HG03095 (cell line): Measurements from ENCODE around the gene DOCK4.

ENCODE experiments used
- ATAC-seq: cut with Tn5 transposase; IDR thresholded peaks from one replicate; pipeline ENCODE4 v1.9.1; 2021; ENCODE audit warnings: moderate library complexity; ENCODE audit not compliant: unreplicated experiment

Gene DOCK4

DNA sequence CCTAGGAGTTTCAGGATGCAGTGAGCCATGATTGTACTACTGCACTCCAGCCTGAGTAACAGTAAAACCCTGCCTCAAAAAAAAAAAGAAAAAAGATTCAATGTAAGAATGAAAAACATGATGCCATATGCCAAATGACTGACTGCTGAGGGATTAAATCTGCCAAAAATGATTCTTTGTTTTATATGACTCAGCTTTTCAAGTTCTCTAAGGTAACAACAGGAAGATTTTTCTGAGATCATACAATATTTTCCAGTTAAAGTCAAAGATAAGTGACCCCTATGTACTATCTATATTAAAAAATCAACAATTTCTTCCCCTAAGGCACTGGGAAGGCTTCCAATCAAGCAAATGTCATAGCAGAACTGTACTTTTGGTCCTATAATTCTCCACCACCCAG is 372.7 kb downstream of the DOCK4 start:
- ATAC-seq, result no peak

DNA sequence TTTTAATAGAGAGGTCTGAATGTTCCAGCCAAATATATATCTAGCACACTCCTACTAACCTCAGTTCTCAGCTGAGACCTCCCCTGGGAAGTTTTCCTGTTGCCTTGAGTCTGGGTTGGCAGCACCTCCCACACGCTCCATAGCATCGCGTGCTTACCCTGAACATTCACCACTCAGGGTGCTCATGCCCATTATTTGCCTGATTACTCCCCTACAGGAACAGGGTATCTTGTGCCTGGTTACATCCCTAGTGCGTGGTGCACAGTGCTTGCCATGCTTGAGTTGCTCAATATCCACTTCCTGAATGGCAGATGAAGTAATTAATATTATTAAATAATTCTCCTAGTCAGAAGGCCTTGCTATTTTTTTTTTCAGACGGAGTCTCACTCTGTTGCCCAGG is 374.0 kb downstream of the DOCK4 start:
- no peak for ATAC-seq

DNA sequence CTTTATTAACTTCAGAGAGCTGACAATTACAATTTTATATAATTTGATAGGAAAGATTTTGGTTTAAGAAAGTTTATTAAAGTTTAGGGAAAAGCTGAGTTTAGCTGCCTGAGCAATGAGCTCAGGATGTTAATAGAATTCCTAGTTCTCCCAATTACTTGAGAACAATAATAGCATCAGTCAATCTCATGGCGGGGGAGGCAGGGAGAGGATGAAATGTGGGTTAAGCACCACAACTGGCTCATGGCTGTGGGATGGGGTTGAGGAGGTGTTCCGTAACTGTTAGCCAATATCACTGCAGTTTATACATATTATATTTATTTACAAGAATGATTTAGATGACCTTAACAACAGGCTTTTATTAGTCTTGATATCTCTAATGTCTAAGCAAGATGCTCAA is 377.0 kb downstream of the DOCK4 start:
- no peak for ATAC-seq

DNA sequence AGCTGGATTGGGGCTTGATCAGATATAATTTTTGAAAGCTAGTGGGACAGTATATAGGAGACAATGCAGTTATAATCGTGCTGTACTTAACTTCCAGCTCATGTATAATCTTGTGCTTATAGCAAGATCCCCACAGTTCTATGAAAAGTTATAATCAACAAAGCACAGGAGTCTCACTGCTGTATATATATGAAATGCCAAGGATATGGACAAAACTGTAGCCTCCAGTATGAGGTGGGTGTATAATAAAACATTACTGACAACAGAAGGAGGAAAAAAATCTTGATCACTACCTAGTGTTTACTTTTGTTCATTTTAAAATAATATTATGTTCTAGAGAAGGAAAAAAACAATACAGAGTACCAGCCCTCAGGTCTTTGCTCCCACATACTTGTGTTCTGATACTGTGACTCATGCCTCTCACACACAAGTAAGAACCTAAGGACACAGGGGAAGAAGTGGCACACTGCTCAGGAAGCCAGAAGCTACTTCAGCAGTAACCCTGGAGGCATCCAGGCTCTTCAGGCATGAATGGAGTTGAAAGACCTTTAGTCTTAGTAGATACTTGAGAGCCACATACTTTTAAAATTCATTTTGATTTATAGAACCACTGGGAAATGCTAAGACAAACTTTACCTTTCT is 378.2 kb downstream of the DOCK4 start:
- no peak for ATAC-seq

DNA sequence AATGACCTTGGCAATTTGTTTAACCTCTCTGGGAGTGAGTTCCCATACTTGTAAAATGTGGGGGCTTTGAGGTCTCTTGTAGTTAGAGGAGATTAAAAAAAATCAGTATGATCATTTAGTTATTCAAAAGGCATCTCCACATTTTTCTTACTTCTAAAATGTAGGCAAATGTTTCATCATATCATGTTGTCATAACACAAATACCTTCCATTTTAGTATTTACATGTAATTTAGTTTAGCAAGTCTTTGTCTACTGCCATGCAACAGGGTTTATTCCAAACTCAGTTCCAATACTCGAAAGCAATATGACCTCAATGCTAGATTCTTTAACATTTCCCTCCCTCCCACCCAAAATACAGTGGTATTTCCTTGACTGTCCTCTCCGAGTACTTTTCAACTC is 381.2 kb downstream of the DOCK4 start:
- no peak for ATAC-seq

DNA sequence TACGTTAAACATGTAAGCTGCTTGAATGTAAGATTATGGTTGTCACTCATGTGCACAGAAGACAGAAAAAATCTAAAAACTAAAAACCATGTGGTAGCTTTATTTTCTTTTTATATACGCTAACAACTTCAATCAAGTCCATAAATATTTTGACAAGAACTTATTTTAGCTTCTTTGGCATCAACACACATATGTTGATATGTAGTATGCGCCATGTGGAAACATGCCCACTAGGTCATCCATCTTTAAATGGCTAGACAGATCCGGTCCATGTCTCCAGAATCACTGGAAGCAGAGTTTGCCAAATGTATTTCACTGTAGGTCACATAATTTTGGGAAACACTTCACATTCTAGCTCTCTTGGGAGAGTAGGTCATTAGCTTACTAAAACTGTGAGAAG is 382.4 kb downstream of the DOCK4 start:
- no peak for ATAC-seq

DNA sequence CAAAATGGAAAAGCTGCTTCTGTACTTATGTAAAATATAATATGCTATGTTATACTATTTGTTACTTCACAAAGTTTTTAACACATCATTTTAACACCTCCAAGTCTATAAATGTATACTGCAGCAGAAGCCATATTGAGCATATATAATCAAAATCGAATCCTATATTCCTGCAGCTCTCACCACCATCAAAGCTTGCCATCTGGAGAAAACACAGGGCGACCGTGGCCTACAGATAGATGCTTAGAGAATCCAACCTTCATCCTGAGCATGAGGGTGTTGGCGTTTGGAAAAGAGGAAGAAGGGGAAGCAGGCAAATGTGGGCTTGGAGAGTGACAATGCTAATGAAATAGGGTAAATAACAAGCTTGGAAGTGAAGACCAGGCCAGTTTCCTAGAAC is 385.2 kb downstream of the DOCK4 start:
- no peak for ATAC-seq

DNA sequence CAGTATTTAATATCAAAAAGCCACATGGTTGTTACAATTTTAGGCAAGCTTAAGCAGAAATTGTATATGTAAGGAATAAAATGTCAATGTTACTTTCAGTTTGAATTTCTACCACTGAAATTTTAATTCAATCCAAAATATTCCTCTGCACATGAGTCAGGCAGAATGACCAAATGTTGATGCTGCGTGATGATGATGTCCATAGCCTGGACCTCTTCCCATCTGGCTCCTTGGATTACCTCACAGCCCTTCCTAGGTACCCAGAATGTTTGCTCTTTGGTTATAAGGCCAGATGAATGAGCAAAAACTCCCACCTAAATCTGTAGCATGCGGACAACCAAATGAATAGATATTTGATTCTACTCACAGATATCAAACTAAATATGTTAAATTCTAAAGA is 385.6 kb downstream of the DOCK4 start:
- ATAC-seq, result no peak

DNA sequence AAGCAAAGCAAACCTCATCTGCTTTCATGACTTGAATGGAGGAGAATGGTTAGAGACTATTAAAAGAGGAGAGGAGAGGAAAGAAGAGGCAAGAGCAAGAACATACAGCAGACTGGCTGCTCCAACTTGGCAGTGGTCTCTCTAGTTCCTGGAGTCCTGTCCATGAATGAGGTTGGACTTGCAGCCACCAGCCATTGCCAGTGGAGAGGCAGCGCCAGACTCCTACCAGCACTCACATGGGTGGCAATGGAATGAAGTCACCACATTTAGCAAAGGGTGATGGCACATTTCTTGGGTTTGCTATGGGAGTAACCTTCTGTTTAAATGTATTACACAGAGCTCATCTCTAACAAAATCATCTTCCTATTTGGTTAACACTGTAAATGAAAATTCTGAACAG is 386.1 kb downstream of the DOCK4 start:
- ATAC-seq, result no peak

DNA sequence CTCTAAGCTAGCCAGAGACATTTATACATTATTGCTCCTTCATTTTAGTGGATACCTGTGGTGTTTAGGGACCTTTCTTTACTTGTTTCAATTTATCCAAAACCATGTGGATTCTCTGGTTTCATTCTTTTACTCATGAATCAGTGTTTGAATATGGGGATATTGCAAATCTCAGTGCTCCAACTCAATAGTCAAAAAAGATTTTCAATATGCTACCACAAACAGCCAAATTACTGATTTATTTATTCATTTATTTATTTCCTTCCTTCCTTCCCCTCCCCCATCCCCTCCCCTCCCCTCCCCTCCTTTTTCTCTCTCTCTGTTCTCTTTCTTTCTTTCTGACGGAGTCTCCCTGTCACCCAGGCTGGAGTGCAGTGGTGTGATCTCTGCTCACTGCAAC is 390.8 kb downstream of the DOCK4 start:
- no peak for ATAC-seq

DNA sequence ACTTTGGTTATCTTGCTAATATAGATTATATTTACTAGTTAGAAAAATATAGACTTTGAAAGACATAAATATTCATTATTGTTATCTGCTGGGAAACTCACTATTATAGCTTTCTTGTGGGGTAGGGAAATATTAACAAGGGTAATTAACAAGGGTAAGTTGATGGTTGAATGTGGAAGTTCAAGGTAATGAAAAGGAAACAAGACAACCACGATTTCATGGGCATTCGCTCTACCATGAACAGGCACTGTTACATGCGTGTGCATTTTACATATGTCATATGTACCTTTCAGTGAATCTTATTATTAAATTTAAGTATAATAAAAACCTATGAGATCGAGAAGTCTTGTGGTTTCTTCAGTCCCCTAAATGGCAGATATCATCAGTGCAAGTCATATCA is 392.9 kb downstream of the DOCK4 start:
- no peak for ATAC-seq

DNA sequence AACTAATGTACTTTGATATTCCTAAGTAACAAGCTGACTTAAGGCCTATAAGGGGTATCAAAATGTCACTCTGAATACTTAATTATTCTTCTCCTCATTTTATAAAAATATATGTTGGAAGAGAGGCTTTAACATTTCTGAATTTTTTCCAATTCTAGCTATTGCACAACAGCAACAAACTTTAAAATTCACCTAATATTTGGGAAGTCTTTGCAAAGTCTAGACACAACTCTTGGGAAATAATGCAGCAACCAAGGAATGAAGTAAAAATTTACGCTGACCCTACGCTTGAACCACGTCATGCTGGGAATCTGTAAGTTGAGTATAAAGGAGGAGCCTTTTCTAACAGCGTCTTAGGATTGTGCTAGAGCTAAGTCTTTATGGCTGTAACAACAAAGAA is 400.0 kb downstream of the DOCK4 start:
- no peak for ATAC-seq

DNA sequence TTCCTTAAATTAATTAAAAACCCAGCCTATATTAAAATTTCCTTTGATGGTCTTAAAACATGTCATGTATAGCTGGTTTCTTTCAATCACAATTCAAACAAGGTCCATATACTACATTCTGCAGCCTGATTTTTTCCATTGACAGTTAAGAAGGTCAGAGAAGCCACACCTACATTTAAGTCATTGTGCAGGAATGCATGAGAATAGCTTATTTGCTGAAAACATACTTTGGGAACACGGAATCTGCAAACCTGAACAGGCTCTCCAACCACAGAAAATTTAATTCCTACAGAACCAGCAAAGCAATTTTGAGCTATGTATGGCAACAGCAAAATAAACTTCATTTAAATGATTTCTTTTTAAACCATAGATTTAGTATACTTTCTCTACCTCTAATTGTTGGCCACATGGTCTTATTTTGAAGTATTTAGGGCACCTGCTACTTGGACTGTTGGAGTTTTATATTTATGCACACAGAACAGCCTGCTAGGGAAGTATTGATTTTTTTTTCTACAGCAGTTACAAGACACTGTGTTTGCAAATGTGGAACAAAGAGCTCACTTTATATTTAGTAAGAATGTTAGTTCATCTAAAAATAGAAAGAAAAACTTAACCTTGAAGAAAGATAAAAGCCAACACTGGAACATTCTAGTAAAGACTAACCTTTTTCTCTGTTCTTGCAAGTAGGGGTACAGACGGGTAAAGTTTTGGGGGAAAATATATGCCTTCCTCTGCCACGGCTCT is 403.0 kb downstream of the DOCK4 start:
- no peak for ATAC-seq

DNA sequence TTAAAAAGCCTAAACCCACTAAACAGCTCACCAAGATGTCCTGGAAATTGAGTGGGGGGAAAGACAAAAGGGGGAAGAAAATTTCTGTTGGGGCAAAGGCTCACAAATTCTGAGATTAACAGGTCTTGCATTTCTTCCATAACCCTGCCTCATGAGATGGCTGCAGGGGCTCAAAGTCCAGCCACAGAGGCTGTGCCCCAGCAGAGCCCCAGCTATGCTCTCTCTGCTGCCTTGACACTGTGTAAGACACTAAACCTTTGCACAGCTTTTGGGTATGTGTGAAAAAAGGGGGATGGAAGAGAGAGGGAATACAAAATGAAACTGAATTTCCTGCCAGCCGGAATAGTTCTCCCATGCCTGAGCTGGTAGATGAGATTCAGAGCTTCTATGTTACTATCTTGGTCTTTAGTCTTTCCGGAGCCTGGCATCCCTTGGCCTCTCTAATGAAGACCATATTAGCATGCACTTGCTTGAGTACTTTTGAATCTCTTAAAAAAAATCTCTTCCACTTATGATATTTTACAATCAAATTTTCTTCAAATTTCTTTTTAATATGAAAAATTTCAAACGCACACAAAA is 403.9 kb downstream of the DOCK4 start:
- ATAC-seq, result no peak

DNA sequence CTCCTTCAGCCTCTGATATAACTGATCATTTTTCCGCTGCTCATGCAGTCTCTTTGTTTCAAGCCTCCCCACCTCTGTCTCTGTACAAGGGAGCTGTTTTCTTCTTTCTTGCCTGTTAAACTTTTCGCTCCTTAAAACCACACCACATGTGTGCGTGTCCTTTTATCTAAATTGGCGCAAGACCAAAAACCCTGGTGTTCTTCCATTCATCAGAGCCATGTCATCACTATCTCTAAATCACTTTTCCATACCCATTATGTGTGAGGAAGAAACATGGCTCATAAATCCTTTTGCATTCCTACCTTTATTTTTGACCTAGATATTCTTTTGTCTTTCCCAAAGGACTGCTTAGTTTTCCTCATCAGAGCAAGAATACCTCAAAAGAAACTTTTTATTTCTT is 404.9 kb downstream of the DOCK4 start:
- no peak for ATAC-seq

DNA sequence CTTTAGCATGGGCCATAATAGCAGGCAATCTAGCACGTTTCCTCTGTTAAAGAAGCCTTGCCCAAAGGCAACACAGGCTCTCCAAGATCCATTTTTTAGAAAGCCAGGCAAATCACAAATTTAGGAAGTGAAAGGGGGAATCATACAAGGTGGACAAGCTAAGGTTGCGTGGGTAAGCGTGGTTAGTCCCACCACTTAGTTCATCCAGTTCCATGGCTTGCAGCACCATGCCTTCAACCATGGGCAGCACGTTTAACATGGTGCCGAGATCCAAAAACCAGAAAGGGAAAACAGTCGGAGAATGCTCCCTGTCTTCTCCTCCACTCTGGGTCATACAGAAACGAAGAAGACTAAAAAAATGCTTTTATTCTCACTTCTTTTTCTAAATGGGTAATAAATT is 409.5 kb downstream of the DOCK4 start:
- ATAC-seq, result no peak

DNA sequence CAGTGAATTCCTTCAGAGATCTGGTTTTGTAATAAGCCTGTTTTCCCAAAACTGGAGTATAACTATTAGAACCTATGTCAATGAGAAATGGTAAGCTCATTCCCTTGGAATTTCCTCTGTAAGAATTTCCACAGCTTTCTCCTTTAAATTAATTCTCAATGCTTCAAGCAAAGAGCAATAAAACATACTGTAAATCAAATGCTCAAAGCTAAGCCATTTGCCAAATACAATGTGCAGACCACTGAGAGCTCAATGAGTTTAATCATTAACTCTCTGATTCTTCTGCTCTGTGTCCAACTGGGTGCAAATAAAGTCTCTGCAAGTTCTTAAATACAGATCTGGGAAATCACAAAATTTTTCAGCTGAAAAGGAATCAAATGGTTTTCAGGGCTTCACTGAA is 416.3 kb downstream of the DOCK4 start:
- ATAC-seq, result no peak

DNA sequence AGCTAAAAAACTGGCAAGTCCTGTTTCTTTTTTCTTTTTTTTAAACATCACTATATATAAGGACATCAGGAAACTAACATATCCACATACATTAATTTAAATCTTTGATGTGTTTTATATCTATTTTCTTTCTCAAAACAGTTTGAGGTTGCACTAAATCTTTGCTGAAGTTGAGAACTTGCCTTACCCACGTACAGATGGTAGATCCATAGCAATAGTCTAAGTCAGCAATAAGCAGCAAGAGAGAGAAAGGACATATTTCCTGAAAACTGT is 417.2 kb downstream of the DOCK4 start:
- no peak for ATAC-seq

DNA sequence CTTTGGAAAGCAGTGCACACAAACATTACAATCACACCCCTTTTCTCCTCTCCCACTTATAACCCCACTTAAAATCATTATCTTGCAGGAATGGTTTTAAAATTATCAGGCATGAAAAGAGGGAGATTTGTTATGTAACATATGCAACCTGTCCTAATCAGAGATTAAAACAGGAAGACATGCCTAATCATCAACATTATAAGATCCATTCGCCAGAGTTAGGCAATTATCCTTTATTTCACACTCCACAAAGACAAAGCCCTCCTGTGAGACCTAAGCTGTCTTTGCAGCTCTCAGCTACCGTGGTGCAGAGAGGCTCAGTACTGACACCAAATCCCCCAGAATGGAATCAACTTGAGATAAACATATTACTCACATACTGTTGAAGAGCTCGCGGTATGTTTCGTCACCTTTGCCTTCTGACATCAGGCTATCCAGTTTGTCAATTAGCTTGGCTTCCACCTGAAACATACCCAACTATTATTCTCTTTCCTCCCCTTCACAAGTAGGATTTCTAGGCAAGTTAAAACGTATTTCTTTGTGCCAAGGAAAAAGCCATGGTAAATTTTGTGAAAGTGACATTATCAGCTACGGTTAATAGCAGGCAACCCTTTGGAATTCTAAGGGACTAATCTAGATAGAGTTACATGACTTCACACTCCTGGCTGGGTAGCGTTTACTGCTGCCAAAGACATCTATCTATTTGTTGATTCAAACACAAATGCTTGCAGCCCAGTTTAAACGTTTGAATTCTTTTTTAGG is 417.7 kb downstream of the DOCK4 start:
- ATAC-seq, result no peak

DNA sequence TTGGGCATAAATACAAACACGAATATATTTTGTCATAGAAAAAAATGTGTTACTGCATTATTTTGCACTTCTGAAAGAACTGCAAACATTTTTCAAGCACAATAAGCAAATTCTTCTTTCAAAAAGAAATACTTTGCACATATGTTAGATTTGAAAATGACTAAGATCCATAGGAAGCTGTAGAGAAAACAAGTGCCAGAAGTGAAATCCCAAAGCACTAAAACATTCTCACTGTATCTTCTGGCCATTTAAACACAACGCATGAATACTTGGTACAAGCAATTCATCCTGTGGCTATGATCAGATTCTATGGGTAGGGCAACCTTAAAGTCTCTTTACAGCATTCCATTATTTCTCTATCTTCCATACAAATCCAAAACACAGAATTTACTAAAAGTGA is 418.5 kb downstream of the DOCK4 start:
- no peak for ATAC-seq

DNA sequence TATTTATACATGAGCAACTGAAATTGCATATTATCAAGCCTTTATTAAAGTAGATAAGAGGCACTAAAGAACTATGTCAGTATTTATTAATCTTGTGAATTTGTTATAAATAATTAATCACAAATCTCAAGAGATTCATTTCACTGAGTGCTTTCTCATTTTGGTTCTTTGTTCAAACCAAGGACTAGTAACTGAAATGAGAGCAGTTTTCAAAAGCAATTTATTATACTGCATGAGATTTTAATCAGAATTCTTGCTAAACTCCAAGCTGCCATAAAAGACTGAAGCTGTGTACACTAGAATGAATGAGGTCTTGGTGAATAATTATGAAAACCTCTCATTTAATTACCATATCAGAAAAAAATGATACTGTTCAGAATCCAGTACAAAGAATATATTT is 419.1 kb downstream of the DOCK4 start:
- no peak for ATAC-seq

DNA sequence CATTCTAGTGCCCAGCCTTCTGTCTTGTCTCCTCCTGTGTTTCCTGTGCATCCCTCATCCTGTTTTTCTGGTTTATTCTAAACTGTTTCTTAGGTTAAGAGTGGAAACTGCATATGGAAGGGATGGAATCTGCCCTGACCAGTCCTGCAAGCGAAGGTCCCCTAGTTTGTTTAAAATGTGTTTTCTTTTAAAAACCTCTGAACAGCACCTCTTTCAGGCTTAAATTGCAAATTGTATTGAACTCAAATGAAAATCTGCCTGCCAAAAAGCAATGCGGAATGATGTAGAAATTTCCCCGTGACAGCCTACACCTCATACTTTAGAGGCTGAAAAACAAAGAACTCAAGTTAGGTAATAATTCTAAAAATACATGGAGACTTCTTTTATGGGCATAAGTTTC is 421.1 kb downstream of the DOCK4 start:
- ATAC-seq, result no peak
